ENCODE results near the gene SIX2. TPM values are rescaled to one million over a fixed set of nuclear protein-coding genes. Genes with fewer than 3 reads are reported as not detected.
A peak's percentile ranks its signal among the peaks of the same experiment; 100 is the strongest.

The SIX2 gene
- polyA plus RNA-seq, 1 donor (not counting 4 experiments of a cell fraction or from before 2014, with no cell fraction given): not detected

DNA sequence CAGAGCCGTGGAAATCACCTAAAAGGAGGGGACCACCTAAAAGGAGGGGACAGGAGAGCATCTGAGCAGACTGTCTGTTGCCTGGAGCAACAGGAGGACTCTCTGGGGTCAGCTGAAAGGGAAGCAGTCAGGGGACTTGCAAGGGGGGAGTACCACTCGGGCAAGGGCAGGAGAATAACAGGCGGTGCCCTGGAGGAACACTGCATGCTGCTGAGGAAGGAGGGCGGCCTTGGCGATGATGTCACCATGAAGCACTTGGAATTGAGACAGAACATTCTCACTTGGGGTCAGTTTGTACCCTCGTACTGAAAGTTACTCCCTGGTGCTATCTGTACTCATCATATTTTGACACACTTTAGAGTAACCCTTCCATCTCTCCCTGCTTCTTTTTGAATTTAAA lies 49.4 kb downstream of the SIX2 start:
- Histone ChIP-seq H3K27me3 (ENCODE audit: control insufficient read depth, extremely low read depth, insufficient read depth, low read length) (peaks cover 7% of the 10 kb centered on the region), H3K79me2 (ENCODE audit: control insufficient read depth, insufficient read depth, low read length) (no peaks in the 10 kb centered on the region), H4K20me1 (ENCODE audit: control insufficient read depth, extremely low read depth, insufficient read depth, low read length) (no peaks in the 10 kb centered on the region), H3K4me3 (ENCODE audit: control insufficient read depth in 2 of 3, extremely low read depth in 1 of 3, insufficient read depth in 2 of 3, low read depth in 1 of 3, low read length in 3 of 3) (no peak overlapping the region), H3K4me2 (ENCODE audit: control insufficient read depth, extremely low read depth, insufficient read depth, low read depth, low read length) (peak overlapping the region; percentile 17), H3K4me1 (ENCODE audit: control insufficient read depth, extremely low read depth, insufficient read depth, low read length) (peaks cover 25% of the 10 kb centered on the region), H3K9ac (ENCODE audit: control insufficient read depth, extremely low read depth, insufficient read depth, low read length) (no peak overlapping the region), H3K36me3 (ENCODE audit: control insufficient read depth in 2 of 2, extremely low read depth in 1 of 2, insufficient read depth in 2 of 2, low read length in 2 of 2) (no peaks in the 10 kb centered on the region), H3K27ac (ENCODE audit: control insufficient read depth, insufficient read depth, low read length) (no peak overlapping the region), H2AFZ (ENCODE audit: control insufficient read depth, low read length) (peak overlapping the region; percentile 27), H3K9me1 (ENCODE audit: control insufficient read depth, extremely low read depth, insufficient read depth, low read length) (no peaks in the 10 kb centered on the region), H3K9me3 (ENCODE audit: control insufficient read depth, low read depth, low read length) (no peaks in the 10 kb centered on the region)
- FAIRE-seq (no peak), DNase-seq (ENCODE audit: low read depth, low spot score) (no peak)
- no peak for TF ChIP-seq EZH2 (IDR thresholded peaks at IDR 0.05; ENCODE audit: low read length)
- TF ChIP-seq, protein P1, sequence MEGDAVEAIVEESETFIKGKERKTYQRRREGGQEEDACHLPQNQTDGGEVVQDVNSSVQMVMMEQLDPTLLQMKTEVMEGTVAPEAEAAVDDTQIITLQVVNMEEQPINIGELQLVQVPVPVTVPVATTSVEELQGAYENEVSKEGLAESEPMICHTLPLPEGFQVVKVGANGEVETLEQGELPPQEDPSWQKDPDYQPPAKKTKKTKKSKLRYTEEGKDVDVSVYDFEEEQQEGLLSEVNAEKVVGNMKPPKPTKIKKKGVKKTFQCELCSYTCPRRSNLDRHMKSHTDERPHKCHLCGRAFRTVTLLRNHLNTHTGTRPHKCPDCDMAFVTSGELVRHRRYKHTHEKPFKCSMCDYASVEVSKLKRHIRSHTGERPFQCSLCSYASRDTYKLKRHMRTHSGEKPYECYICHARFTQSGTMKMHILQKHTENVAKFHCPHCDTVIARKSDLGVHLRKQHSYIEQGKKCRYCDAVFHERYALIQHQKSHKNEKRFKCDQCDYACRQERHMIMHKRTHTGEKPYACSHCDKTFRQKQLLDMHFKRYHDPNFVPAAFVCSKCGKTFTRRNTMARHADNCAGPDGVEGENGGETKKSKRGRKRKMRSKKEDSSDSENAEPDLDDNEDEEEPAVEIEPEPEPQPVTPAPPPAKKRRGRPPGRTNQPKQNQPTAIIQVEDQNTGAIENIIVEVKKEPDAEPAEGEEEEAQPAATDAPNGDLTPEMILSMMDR (optimal IDR thresholded peaks at IDR 0.05 in 1 of 3, IDR thresholded peaks at IDR 0.05 in 1 of 3, conservative IDR thresholded peaks at IDR 0.05 in 1 of 3; ENCODE audit: extremely low read depth in 1 of 3, insufficient read depth in 2 of 3, low read length in 3 of 3): no peak
- dilution Hi-C loops (cut with MboI; ENCODE audit: extremely low pct_ligation_motif_present, low sequenced_read_pairs): loop anchor here (25.0 kb wide), 1 partner anchor 473 kb away; no protein-coding TSS in a partner anchor

- FAIRE-seq: no peak
- peaks cover 26% of the 10 kb centered on the region for H3K4me1 ChIP-seq (ENCODE audit: control insufficient read depth, extremely low read depth, insufficient read depth, low read length)
- H3K36me3 ChIP-seq (ENCODE audit: control insufficient read depth in 2 of 2, extremely low read depth in 1 of 2, insufficient read depth in 2 of 2, low read length in 2 of 2): no peaks in the 10 kb centered on the region
- H2AFZ ChIP-seq (ENCODE audit: control insufficient read depth, low read length): no peak overlapping the region
- TF ChIP-seq EZH2 (IDR thresholded peaks at IDR 0.05; ENCODE audit: low read length): no peak
- TF ChIP-seq, protein P1 (optimal IDR thresholded peaks at IDR 0.05 in 1 of 3, IDR thresholded peaks at IDR 0.05 in 1 of 3, conservative IDR thresholded peaks at IDR 0.05 in 1 of 3; ENCODE audit: extremely low read depth in 1 of 3, insufficient read depth in 2 of 3, low read length in 3 of 3): no peak
- H3K9me3 ChIP-seq (ENCODE audit: control insufficient read depth, low read depth, low read length): no peaks in the 10 kb centered on the region
- peaks cover 28% of the 10 kb centered on the region for H3K27me3 ChIP-seq (ENCODE audit: control insufficient read depth, extremely low read depth, insufficient read depth, low read length)
- no peak overlapping the region for H3K4me3 ChIP-seq (ENCODE audit: control insufficient read depth in 2 of 3, extremely low read depth in 1 of 3, insufficient read depth in 2 of 3, low read depth in 1 of 3, low read length in 3 of 3)
- no peak overlapping the region for H3K9ac ChIP-seq (ENCODE audit: control insufficient read depth, extremely low read depth, insufficient read depth, low read length)
- H3K79me2 ChIP-seq (ENCODE audit: control insufficient read depth, insufficient read depth, low read length): no peaks in the 10 kb centered on the region
- DNase-seq (ENCODE audit: low read depth, low spot score): no peak
- H3K27ac ChIP-seq (ENCODE audit: control insufficient read depth, insufficient read depth, low read length): no peak overlapping the region
- H4K20me1 ChIP-seq (ENCODE audit: control insufficient read depth, extremely low read depth, insufficient read depth, low read length): no peaks in the 10 kb centered on the region
- no peaks in the 10 kb centered on the region for H3K9me1 ChIP-seq (ENCODE audit: control insufficient read depth, extremely low read depth, insufficient read depth, low read length)
- dilution Hi-C loops (cut with MboI; ENCODE audit: extremely low pct_ligation_motif_present, low sequenced_read_pairs): loop anchor here (25.0 kb wide), 1 partner anchor 470 kb away; no protein-coding TSS in a partner anchor
- H3K4me2 ChIP-seq (ENCODE audit: control insufficient read depth, extremely low read depth, insufficient read depth, low read depth, low read length): no peak overlapping the region
These were observed 51.5 kb downstream of the SIX2 start for GRCh38 chr2:44957656-44958327.

All from keratinocyte (primary cell).